Measurements from ENCODE around the gene METTL1. TPM values are rescaled to one million over a fixed set of nuclear protein-coding genes. Genes with fewer than 3 reads are reported as not detected.
A peak's percentile ranks its signal among the peaks of the same experiment; 100 is the strongest.

The METTL1 gene
- total and polyA plus RNA-seq, 4 donors = 4.1 to 17.6 (median 12.1) TPM

- no peak for DNase-seq (ENCODE audit: low read depth in 4 of 6, low spot score in 6 of 6)
- Histone ChIP-seq H3K27me3 (ENCODE audit: control insufficient read depth, insufficient read depth, low read length) (no peaks in the 10 kb centered on the region), H3K4me1 (ENCODE audit: control insufficient read depth, insufficient read depth, low read length) (peaks cover 17% of the 10 kb centered on the region), H3K9me3 (ENCODE audit: control insufficient read depth, insufficient read depth, low read length) (no peaks in the 10 kb centered on the region), H3K27ac (ENCODE audit: low read depth, low read length) (no peak overlapping the region), H3K4me3 (ENCODE audit: low read depth, low read length) (no peak overlapping the region), H3K36me3 (ENCODE audit: control insufficient read depth, insufficient read depth, low read length) (peaks cover 38% of the 10 kb centered on the region)
- WGBS (ENCODE audit: insufficient coverage) = 74% methylated on average over 10 of the region's 17 CpGs
These were observed 42.3 kb upstream of the METTL1 start for GRCh38 chr12:57813971-57814772.

DNA sequence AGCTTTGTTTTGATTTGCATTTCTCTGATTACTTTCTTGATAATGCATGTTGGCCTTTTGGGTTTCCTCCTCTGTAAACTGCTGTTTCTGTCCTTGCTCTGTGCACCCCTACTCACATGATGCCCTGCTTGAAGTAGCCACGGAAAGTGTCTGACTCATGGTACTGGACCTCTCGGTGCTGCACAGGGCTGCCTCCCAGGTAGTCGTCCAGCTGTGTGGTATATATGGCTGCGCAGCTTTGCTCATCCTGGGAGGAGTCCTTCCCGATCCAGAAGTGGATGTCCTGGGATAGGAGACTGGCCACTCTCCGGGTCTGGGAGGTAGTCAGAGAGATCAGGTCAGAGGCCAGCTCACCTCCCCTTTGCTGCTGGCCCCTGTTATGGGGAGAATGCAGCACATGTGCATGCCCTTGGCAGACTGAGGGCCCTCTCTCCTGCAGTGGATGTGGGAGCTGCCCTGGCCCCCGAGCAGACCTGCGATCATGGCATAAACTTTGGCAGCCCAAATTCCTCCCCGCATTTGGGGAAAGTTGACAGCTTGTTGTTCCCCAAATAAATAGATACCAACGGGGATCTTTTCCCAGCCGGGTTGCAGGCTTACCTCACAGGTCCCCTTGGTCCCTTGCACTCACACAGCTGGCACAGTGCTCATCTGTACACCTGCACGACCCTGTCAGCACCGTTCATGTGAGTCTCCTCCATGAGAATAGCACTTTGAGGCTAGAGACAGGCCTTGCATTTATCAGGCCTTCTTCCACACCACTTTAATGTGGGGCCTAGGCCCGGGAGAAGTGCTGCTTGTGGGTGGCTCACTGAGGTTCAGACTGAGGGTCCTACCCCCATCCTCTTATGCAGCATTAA lies 41.4 kb upstream of the METTL1 start:
- 95% methylated on average over 14 of the region's 14 CpGs for WGBS (ENCODE audit: insufficient coverage)

DNA sequence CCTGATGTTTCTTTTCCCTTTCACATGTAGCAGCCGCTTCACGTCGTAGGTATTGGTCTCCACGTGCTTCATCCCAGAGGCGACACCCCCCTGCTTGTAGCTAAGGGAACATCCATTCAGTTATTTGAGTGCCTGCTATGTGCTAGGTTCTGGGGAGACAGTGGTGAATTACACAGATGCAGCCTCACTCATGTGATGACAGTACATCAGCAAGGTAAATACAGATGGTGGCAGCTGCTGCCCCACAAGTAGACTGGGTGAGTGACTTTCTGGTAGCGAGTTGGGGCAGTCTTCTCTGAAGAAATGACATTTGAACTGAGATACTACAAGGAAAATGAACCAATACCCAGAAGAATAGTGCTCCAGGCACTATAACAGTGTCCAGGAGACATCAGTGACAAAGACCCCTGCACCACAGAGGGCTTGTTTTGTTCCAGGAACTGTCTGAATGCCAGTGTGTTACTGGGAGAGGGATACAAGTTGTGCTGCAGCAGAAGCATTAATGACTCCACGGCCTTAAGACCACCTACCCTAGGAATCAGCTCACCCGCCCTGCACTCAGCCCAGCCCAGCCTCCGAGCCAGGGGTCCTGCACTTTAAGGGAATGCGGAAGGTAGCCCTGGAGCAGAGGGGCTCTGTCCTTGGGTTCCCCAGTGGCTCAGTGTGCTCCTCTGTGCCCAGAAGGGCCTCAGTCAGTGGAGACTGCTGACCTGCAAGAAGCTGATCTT lies 39.3 kb upstream of the METTL1 start:
- Histone ChIP-seq H3K4me1 (ENCODE audit: control insufficient read depth, insufficient read depth, low read length) (peaks cover 9% of the 10 kb centered on the region), H3K27me3 (ENCODE audit: control insufficient read depth, insufficient read depth, low read length) (no peaks in the 10 kb centered on the region), H3K4me3 (ENCODE audit: low read depth, low read length) (no peak overlapping the region), H3K27ac (ENCODE audit: low read depth, low read length) (no peak overlapping the region), H3K9me3 (ENCODE audit: control insufficient read depth, insufficient read depth, low read length) (no peaks in the 10 kb centered on the region), H3K36me3 (ENCODE audit: control insufficient read depth, insufficient read depth, low read length) (peaks cover 53% of the 10 kb centered on the region)
- WGBS (ENCODE audit: insufficient coverage) = 98% methylated on average over 5 of the region's 10 CpGs
- DNase-seq (ENCODE audit: low read depth in 4 of 6, low spot score in 6 of 6) = no peak

More for the DNA sequence above, 41.4 kb upstream of the METTL1 start:
- Histone ChIP-seq H3K27me3 (ENCODE audit: control insufficient read depth, insufficient read depth, low read length) (no peaks in the 10 kb centered on the region), H3K4me3 (ENCODE audit: low read depth, low read length) (no peak overlapping the region), H3K4me1 (ENCODE audit: control insufficient read depth, insufficient read depth, low read length) (peaks cover 17% of the 10 kb centered on the region), H3K27ac (ENCODE audit: low read depth, low read length) (no peak overlapping the region), H3K9me3 (ENCODE audit: control insufficient read depth, insufficient read depth, low read length) (no peaks in the 10 kb centered on the region), H3K36me3 (ENCODE audit: control insufficient read depth, insufficient read depth, low read length) (peaks cover 40% of the 10 kb centered on the region)
- DNase-seq (ENCODE audit: low read depth in 4 of 6, low spot score in 6 of 6) = no peak

GRCh38 chr12:57810450-57810849 lies 38.5 kb upstream of the METTL1 start:
- Histone ChIP-seq H3K4me3 (ENCODE audit: low read depth, low read length) (no peak overlapping the region), H3K27me3 (ENCODE audit: control insufficient read depth, insufficient read depth, low read length) (no peaks in the 10 kb centered on the region), H3K4me1 (ENCODE audit: control insufficient read depth, insufficient read depth, low read length) (peaks cover 9% of the 10 kb centered on the region), H3K27ac (ENCODE audit: low read depth, low read length) (no peak overlapping the region), H3K36me3 (ENCODE audit: control insufficient read depth, insufficient read depth, low read length) (peaks cover 53% of the 10 kb centered on the region), H3K9me3 (ENCODE audit: control insufficient read depth, insufficient read depth, low read length) (no peaks in the 10 kb centered on the region)
- DNase-seq (ENCODE audit: low read depth in 4 of 6, low spot score in 6 of 6) = no peak
- 97% methylated on average over 5 of the region's 5 CpGs for WGBS (ENCODE audit: insufficient coverage)

GRCh38 chr12:57809425-57809824 lies 37.5 kb upstream of the METTL1 start:
- WGBS (ENCODE audit: insufficient coverage) = 96% methylated on average over 3 of the region's 3 CpGs
- no peak for DNase-seq (ENCODE audit: low read depth in 4 of 6, low spot score in 6 of 6)
- Histone ChIP-seq H3K9me3 (ENCODE audit: control insufficient read depth, insufficient read depth, low read length) (no peaks in the 10 kb centered on the region), H3K4me1 (ENCODE audit: control insufficient read depth, insufficient read depth, low read length) (peaks cover 6% of the 10 kb centered on the region), H3K36me3 (ENCODE audit: control insufficient read depth, insufficient read depth, low read length) (peaks cover 60% of the 10 kb centered on the region), H3K27ac (ENCODE audit: low read depth, low read length) (no peak overlapping the region), H3K27me3 (ENCODE audit: control insufficient read depth, insufficient read depth, low read length) (no peaks in the 10 kb centered on the region), H3K4me3 (ENCODE audit: low read depth, low read length) (no peak overlapping the region)

GRCh38 chr12:57808351-57808750 lies 36.4 kb upstream of the METTL1 start:
- DNase-seq (ENCODE audit: low read depth in 4 of 6, low spot score in 6 of 6) = no peak
- 92% methylated on average over 4 of the region's 5 CpGs for WGBS (ENCODE audit: insufficient coverage)
- no peaks in the 10 kb centered on the region for H3K27me3 ChIP-seq (ENCODE audit: control insufficient read depth, insufficient read depth, low read length)
- H3K27ac ChIP-seq (ENCODE audit: low read depth, low read length) = no peak overlapping the region
- H3K36me3 ChIP-seq (ENCODE audit: control insufficient read depth, insufficient read depth, low read length) = peaks cover 56% of the 10 kb centered on the region
- no peak overlapping the region for H3K4me3 ChIP-seq (ENCODE audit: low read depth, low read length)
- H3K4me1 ChIP-seq (ENCODE audit: control insufficient read depth, insufficient read depth, low read length) = no peaks in the 10 kb centered on the region
- H3K9me3 ChIP-seq (ENCODE audit: control insufficient read depth, insufficient read depth, low read length) = no peaks in the 10 kb centered on the region

DNA sequence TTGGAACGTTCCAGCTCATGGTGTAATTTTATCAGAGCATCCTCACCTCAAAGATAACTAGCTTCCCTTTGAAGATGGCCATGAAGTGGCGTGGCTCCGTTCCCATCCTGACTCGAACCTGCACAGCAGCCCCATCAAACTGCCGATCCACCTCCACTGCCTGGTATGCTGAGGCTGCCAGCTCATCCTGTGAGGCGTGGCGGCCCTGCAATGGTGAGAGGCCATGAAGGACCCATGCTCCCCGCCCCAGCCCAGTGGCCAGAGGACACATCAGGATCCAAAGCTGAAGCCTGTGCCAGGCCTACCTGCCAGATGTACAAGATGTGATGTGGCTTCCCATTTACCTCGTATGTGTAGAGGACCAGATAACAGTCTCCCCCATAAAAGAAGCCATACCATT lies 35.4 kb upstream of the METTL1 start:
- WGBS (ENCODE audit: insufficient coverage) = 98% methylated on average over 7 of the region's 9 CpGs
- H3K4me3 ChIP-seq (ENCODE audit: low read depth, low read length) = no peak overlapping the region
- H3K36me3 ChIP-seq (ENCODE audit: control insufficient read depth, insufficient read depth, low read length) = peaks cover 55% of the 10 kb centered on the region
- no peaks in the 10 kb centered on the region for H3K27me3 ChIP-seq (ENCODE audit: control insufficient read depth, insufficient read depth, low read length)
- no peaks in the 10 kb centered on the region for H3K4me1 ChIP-seq (ENCODE audit: control insufficient read depth, insufficient read depth, low read length)
- no peak overlapping the region for H3K27ac ChIP-seq (ENCODE audit: low read depth, low read length)
- H3K9me3 ChIP-seq (ENCODE audit: control insufficient read depth, insufficient read depth, low read length) = no peaks in the 10 kb centered on the region
- DNase-seq (ENCODE audit: low read depth in 4 of 6, low spot score in 6 of 6) = no peak

GRCh38 chr12:57806677-57807076 lies 34.8 kb upstream of the METTL1 start:
- Histone ChIP-seq H3K4me3 (ENCODE audit: low read depth, low read length) (no peak overlapping the region), H3K36me3 (ENCODE audit: control insufficient read depth, insufficient read depth, low read length) (peaks cover 57% of the 10 kb centered on the region)
- 94% methylated on average over 2 of the region's 3 CpGs for WGBS (ENCODE audit: insufficient coverage)

DNA sequence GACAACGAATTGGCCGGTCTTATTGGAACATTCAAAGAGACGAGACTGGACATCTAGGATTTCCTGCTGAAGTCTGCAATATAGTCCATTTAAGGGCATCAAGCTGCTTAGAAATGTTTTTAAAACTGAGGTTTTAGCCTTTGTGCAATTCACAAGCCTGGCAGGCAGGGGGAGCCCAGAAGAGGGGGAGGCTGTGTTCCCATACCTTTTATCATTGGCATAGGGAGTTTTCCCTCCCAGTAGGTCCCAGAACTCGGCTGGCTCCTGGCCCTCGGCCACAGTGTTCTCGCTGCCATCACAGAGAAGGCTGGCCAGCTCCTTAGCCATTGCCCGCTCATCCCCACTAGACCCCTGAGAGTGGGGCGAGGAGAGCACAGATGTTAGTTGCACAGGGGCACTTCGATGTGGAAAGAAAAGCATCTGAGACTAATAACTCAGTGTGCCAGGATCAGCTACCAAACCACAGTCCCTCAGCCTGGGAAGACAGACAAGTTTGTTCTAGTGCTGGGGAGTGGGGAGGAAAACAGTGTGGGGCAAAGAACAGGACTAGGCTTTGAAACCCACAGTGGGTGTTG lies 31.5 kb upstream of the METTL1 start:
- DNase-seq (ENCODE audit: low read depth in 4 of 6, low spot score in 6 of 6) = peak in 2 of 6 donors; percentile 37 to 53
- Histone ChIP-seq H3K27me3 (ENCODE audit: control insufficient read depth, insufficient read depth, low read length) (no peaks in the 10 kb centered on the region), H3K27ac (ENCODE audit: low read depth, low read length) (no peak overlapping the region), H3K4me1 (ENCODE audit: control insufficient read depth, insufficient read depth, low read length) (no peaks in the 10 kb centered on the region), H3K9me3 (ENCODE audit: control insufficient read depth, insufficient read depth, low read length) (no peaks in the 10 kb centered on the region), H3K4me3 (ENCODE audit: low read depth, low read length) (no peak overlapping the region), H3K36me3 (ENCODE audit: control insufficient read depth, insufficient read depth, low read length) (peaks cover 51% of the 10 kb centered on the region)
- WGBS (ENCODE audit: insufficient coverage) = 65% methylated on average over 3 of the region's 9 CpGs

More at GRCh38 chr12:57806677-57807076, 34.8 kb upstream of the METTL1 start:
- H3K27me3 ChIP-seq (ENCODE audit: control insufficient read depth, insufficient read depth, low read length) = no peaks in the 10 kb centered on the region
- no peaks in the 10 kb centered on the region for H3K9me3 ChIP-seq (ENCODE audit: control insufficient read depth, insufficient read depth, low read length)
- no peaks in the 10 kb centered on the region for H3K4me1 ChIP-seq (ENCODE audit: control insufficient read depth, insufficient read depth, low read length)
- H3K27ac ChIP-seq (ENCODE audit: low read depth, low read length) = no peak overlapping the region
- DNase-seq (ENCODE audit: low read depth in 4 of 6, low spot score in 6 of 6) = no peak
